IPS-18a (cell line): Measurements from ENCODE around the gene SHMT2.

Experiments
- H3K27ac ChIP-seq: one replicate; pipeline ENCODE4 v1.5.1; 2013; ENCODE audit warnings: low read length
- H3K27me3 ChIP-seq: one replicate; pipeline ENCODE4 v1.6.1; 2013; ENCODE audit warnings: mild to moderate bottlenecking, low read length; ENCODE audit not compliant: control insufficient read depth, insufficient read depth
- H3K36me3 ChIP-seq: one replicate; pipeline ENCODE4 v1.6.1; 2013; ENCODE audit warnings: low read depth, low read length; ENCODE audit not compliant: control insufficient read depth
- H3K4me1 ChIP-seq: one replicate; pipeline ENCODE4 v1.6.1; 2013; ENCODE audit warnings: low read depth, low read length; ENCODE audit not compliant: control insufficient read depth
- H3K4me3 ChIP-seq: one replicate; pipeline ENCODE4 v1.5.1; 2013; ENCODE audit warnings: low read length
- H3K9ac ChIP-seq: one replicate; pipeline ENCODE4 v1.6.1; 2013; ENCODE audit warnings: mild to moderate bottlenecking, low read length, moderate library complexity
- H3K9me3 ChIP-seq: one replicate; pipeline ENCODE4 v1.6.1; 2013; ENCODE audit warnings: low read depth, low read length; ENCODE audit not compliant: control insufficient read depth

SHMT2 gene

GRCh38 chr12:57233357-57234232, 4.1 kb downstream of the SHMT2 start:
- Histone ChIP-seq H3K9ac (no peak overlapping the region), H3K36me3 (peaks cover 38% of the 10 kb centered on the region)

GRCh38 chr12:57234233-57234570, 4.7 kb downstream of the SHMT2 start:
- H3K27ac ChIP-seq = no peak overlapping the region
- peaks cover 74% of the 10 kb centered on the region for H3K27me3 ChIP-seq
- no peak overlapping the region for H3K4me3 ChIP-seq
- H3K9me3 ChIP-seq = no peaks in the 10 kb centered on the region
- peaks cover 38% of the 10 kb centered on the region for H3K36me3 ChIP-seq
- H3K4me1 ChIP-seq = peaks cover 21% of the 10 kb centered on the region
- H3K9ac ChIP-seq = no peak overlapping the region

More at GRCh38 chr12:57233357-57234232, 4.1 kb downstream of the SHMT2 start:
- H3K4me1 ChIP-seq = peaks cover 24% of the 10 kb centered on the region
- H3K9me3 ChIP-seq = no peaks in the 10 kb centered on the region
- H3K4me3 ChIP-seq = no peak overlapping the region
- peaks cover 74% of the 10 kb centered on the region for H3K27me3 ChIP-seq
- H3K27ac ChIP-seq = no peak overlapping the region

- peaks cover 77% of the 10 kb centered on the region for H3K27me3 ChIP-seq
- H3K9me3 ChIP-seq = no peaks in the 10 kb centered on the region
- H3K4me1 ChIP-seq = peaks cover 24% of the 10 kb centered on the region
- peaks cover 38% of the 10 kb centered on the region for H3K36me3 ChIP-seq
- H3K27ac ChIP-seq = no peak overlapping the region
- H3K4me3 ChIP-seq = no peak overlapping the region
- no peak overlapping the region for H3K9ac ChIP-seq
Observed at GRCh38 chr12:57234571-57235016, 5.1 kb downstream of the SHMT2 start.

GRCh38 chr12:57235017-57235727, 5.7 kb downstream of the SHMT2 start:
- no peak overlapping the region for H3K27ac ChIP-seq
- H3K27me3 ChIP-seq = peaks cover 83% of the 10 kb centered on the region
- no peaks in the 10 kb centered on the region for H3K9me3 ChIP-seq
- H3K9ac ChIP-seq = no peak overlapping the region
- no peak overlapping the region for H3K4me3 ChIP-seq
- peaks cover 38% of the 10 kb centered on the region for H3K36me3 ChIP-seq
- H3K4me1 ChIP-seq = peaks cover 27% of the 10 kb centered on the region

GRCh38 chr12:57235728-57236131, 6.2 kb downstream of the SHMT2 start:
- Histone ChIP-seq H3K36me3 (peaks cover 38% of the 10 kb centered on the region), H3K9ac (no peak overlapping the region), H3K27ac (no peak overlapping the region), H3K27me3 (peaks cover 88% of the 10 kb centered on the region), H3K4me3 (no peak overlapping the region), H3K4me1 (peaks cover 24% of the 10 kb centered on the region), H3K9me3 (peaks cover 1% of the 10 kb centered on the region)

GRCh38 chr12:57236201-57236924, 6.9 kb downstream of the SHMT2 start:
- Histone ChIP-seq H3K9me3 (peaks cover 3% of the 10 kb centered on the region), H3K27ac (no peak overlapping the region), H3K4me1 (peaks cover 25% of the 10 kb centered on the region), H3K36me3 (peaks cover 32% of the 10 kb centered on the region), H3K9ac (no peak overlapping the region), H3K4me3 (no peak overlapping the region), H3K27me3 (peaks cover 95% of the 10 kb centered on the region)

GRCh38 chr12:57236925-57237595, 7.5 kb downstream of the SHMT2 start:
- Histone ChIP-seq H3K4me3 (no peak overlapping the region), H3K27me3 (peaks cover 99% of the 10 kb centered on the region)

GRCh38 chr12:57237596-57237931, 8.1 kb downstream of the SHMT2 start:
- Histone ChIP-seq H3K4me3 (peak overlapping the region; percentile 49), H3K9me3 (peaks cover 3% of the 10 kb centered on the region), H3K27ac (no peak overlapping the region), H3K36me3 (peaks cover 20% of the 10 kb centered on the region), H3K27me3 (peaks cover 100% of the 10 kb centered on the region), H3K4me1 (peaks cover 26% of the 10 kb centered on the region), H3K9ac (no peak overlapping the region)

More at GRCh38 chr12:57236925-57237595, 7.5 kb downstream of the SHMT2 start:
- H3K27ac ChIP-seq = no peak overlapping the region
- H3K4me1 ChIP-seq = peaks cover 26% of the 10 kb centered on the region
- peaks cover 26% of the 10 kb centered on the region for H3K36me3 ChIP-seq
- H3K9me3 ChIP-seq = peaks cover 3% of the 10 kb centered on the region
- no peak overlapping the region for H3K9ac ChIP-seq

GRCh38 chr12:57237932-57238853, 8.7 kb downstream of the SHMT2 start:
- H3K27me3 ChIP-seq = peaks cover 97% of the 10 kb centered on the region
- peaks cover 3% of the 10 kb centered on the region for H3K9me3 ChIP-seq
- peak overlapping the region; percentile 49 for H3K4me3 ChIP-seq
- H3K9ac ChIP-seq = peak overlapping the region; percentile 29
- H3K36me3 ChIP-seq = peaks cover 14% of the 10 kb centered on the region
- peaks cover 26% of the 10 kb centered on the region for H3K4me1 ChIP-seq
- no peak overlapping the region for H3K27ac ChIP-seq

GRCh38 chr12:57238854-57239554, 9.5 kb downstream of the SHMT2 start:
- Histone ChIP-seq H3K9me3 (peaks cover 3% of the 10 kb centered on the region), H3K27me3 (peaks cover 93% of the 10 kb centered on the region), H3K4me1 (peaks cover 26% of the 10 kb centered on the region), H3K9ac (peak overlapping the region; percentile 65), H3K36me3 (peaks cover 6% of the 10 kb centered on the region), H3K27ac (no peak overlapping the region), H3K4me3 (peak overlapping the region; percentile 61)
